H1 (cell line): ENCODE measurements around the gene KCNAB3. TPM values are rescaled to one million over a fixed set of nuclear protein-coding genes. Genes with fewer than 3 reads are reported as not detected.

Experiments used
- TAF1 ChIP-seq: IDR thresholded peaks from 2 replicates; pipeline ENCODE4 v1.6.1; 2011; ENCODE audit warnings: mild to moderate bottlenecking, low read depth, low read length
- polyA plus RNA-seq, 7 experiments: library from polyadenylated mRNA; depleted of rRNA in 3 of 7; stranded (reverse) in 5 of 7; unstranded in 2 of 7; fragments of >200 nt in 5 of 7; fragments of 200-250 nt in 2 of 7; gene quantifications; 1 replicate in 5 of 7; 2 replicates in 1 of 7; 4 replicates in 1 of 7; pipeline versions ENCODE4 v1.2.1 to v1.2.3, GENCODE V29; 2011 to 2013; ENCODE audit warnings: missing spikeins in 2 of 7, mixed read lengths in 2 of 7
- total RNA-seq: library from RNA; stranded (reverse); fragmentation: NEBNext Ultra II Directional; extraction: Animal tissue kit (Norgen Biotek cat#: 25700); gene quantifications from 2 replicates; pipeline ENCODE4 v1.2.1, GENCODE V29; 2021

Gene KCNAB3
- total and polyA plus RNA-seq, 2 of the 8 experiments (the other 6 are each of a cell fraction or from before 2014, with no cell fraction given): 1.7 to 2.4 TPM

- TF ChIP-seq TAF1: no peak
Observed at GRCh38 chr17:7897090-7897489, 32.6 kb downstream of the KCNAB3 start (continued).
